HepG2 (cell line): ENCODE data around the gene CUTC. TPM values are rescaled to one million over a fixed set of nuclear protein-coding genes. Genes with fewer than 3 reads are reported as not detected.

Experiments used
- ATF7 ChIP-seq, 2 experiments: fragments of 450-650 bp in 1 of 2; sonication (generic) in 1 of 2; formaldehyde crosslinking in 1 of 2; IDR thresholded peaks; 2 replicates each; pipeline versions ENCODE4 v1.4.0 to v1.6.1; 2016 to 2020; ENCODE audit warnings: antibody characterized with exemption in 1 of 2, mild to moderate bottlenecking in 1 of 2, missing genetic modification reagents in 1 of 2
- ATF7-NPFF ChIP-seq: sonication (generic); formaldehyde crosslinking; IDR thresholded peaks from 2 replicates; pipeline ENCODE4 v1.8.1; 2023; ENCODE audit warnings: mild to moderate bottlenecking, low read depth, missing genetic modification reagents, moderate library complexity
- KDM5A ChIP-seq: fragments of 200-600 bp; sonication (generic); IDR thresholded peaks from 2 replicates; pipeline ENCODE4 v1.7.0; 2018; ENCODE audit warnings: antibody characterized with exemption, mild to moderate bottlenecking, low read length, borderline replicate concordance
- NFIC ChIP-seq: IDR thresholded peaks from 2 replicates; pipeline ENCODE4 v1.6.1; 2012; ENCODE audit warnings: mild to moderate bottlenecking, low read length, inconsistent platforms
- TSC22D2 ChIP-seq: sonication (generic); formaldehyde crosslinking; IDR thresholded peaks from 2 replicates; pipeline ENCODE4 v1.5.1; 2020; ENCODE audit warnings: missing genetic modification reagents, mild to moderate bottlenecking, borderline replicate concordance
- ZBTB3 ChIP-seq: sonication (generic); formaldehyde crosslinking; IDR thresholded peaks from 2 replicates; pipeline ENCODE4 v1.4.0; 2020; ENCODE audit warnings: low read depth, mild to moderate bottlenecking, moderate library complexity, missing genetic modification reagents, borderline replicate concordance
- ZFAT ChIP-seq: sonication (generic); formaldehyde crosslinking; conservative IDR thresholded peaks from 2 replicates; pipeline ENCODE4 v1.8.1; 2023; ENCODE audit warnings: missing genetic modification reagents, inconsistent platforms
- ZFP82 ChIP-seq: sonication (generic); formaldehyde crosslinking; IDR thresholded peaks from 2 replicates; pipeline ENCODE4 v1.5.1; 2020; ENCODE audit warnings: mild to moderate bottlenecking, missing genetic modification reagents, borderline replicate concordance
- ZNF224 ChIP-seq: sonication (generic); formaldehyde crosslinking; IDR thresholded peaks from 2 replicates; pipeline ENCODE4 v1.5.0; 2020; ENCODE audit warnings: mild to moderate bottlenecking, missing genetic modification reagents
- ZNF274 ChIP-seq: sonication (generic); formaldehyde crosslinking; IDR thresholded peaks from 2 replicates; pipeline ENCODE4 v1.5.1; 2020; ENCODE audit warnings: mild to moderate bottlenecking, missing genetic modification reagents
- ZNF382 ChIP-seq: sonication (generic); formaldehyde crosslinking; IDR thresholded peaks from 2 replicates; pipeline ENCODE4 v1.5.0; 2020; ENCODE audit warnings: missing genetic modification reagents, mild to moderate bottlenecking, borderline replicate concordance
- ZNF709 ChIP-seq: sonication (generic); formaldehyde crosslinking; IDR thresholded peaks from 2 replicates; pipeline ENCODE4 v1.5.0; 2020; ENCODE audit warnings: mild to moderate bottlenecking, missing genetic modification reagents
- ZNF737 ChIP-seq: sonication (generic); formaldehyde crosslinking; IDR thresholded peaks from 2 replicates; pipeline ENCODE4 v1.5.0; 2020; ENCODE audit warnings: missing genetic modification reagents, mild to moderate bottlenecking, borderline replicate concordance
- ZNF768 ChIP-seq: sonication (generic); formaldehyde crosslinking; IDR thresholded peaks from 2 replicates; pipeline ENCODE4 v1.4.0; 2020; ENCODE audit warnings: missing genetic modification reagents
- polyA plus RNA-seq, 8 experiments: library from polyadenylated mRNA; depleted of rRNA in 3 of 8; stranded (reverse) in 7 of 8; unstranded in 1 of 8; fragments of >200 nt; fragmentation: Illumina TruSeq in 4 of 8; extraction: Trizol in 4 of 8; gene quantifications; 2 replicates each; pipeline versions ENCODE4 v1.2.1 to v1.2.3, GENCODE V29; 2011 to 2016; ENCODE audit warnings: low read depth in 4 of 8, missing spikeins in 1 of 8, mixed read lengths in 1 of 8; ENCODE audit not compliant: insufficient read depth in 1 of 8
- total RNA-seq, 5 experiments: library from RNA; depleted of rRNA; stranded (reverse); fragments of >200 nt; fragmentation: Illumina TruSeq; extraction: Trizol; gene quantifications; 2 replicates each; pipeline ENCODE4 v1.2.3, GENCODE V29; 2016; ENCODE audit warnings: low read depth in 1 of 5
- TF ChIP-seq, protein P1 (sequence below): sonication (generic); formaldehyde crosslinking; IDR thresholded peaks from 2 replicates; pipeline ENCODE4 v1.8.1; 2023; ENCODE audit warnings: mild to moderate bottlenecking, moderate library complexity, missing genetic modification reagents
- TF ChIP-seq, protein P2 (sequence below): sonication (generic); formaldehyde crosslinking; IDR thresholded peaks from 2 replicates; pipeline ENCODE4 v1.5.0; 2020; ENCODE audit warnings: mild to moderate bottlenecking, missing genetic modification reagents, borderline replicate concordance
- TF ChIP-seq, protein P3 (sequence below): sonication (generic); formaldehyde crosslinking; IDR thresholded peaks from 2 replicates; pipeline ENCODE4 v1.8.1; 2023; ENCODE audit warnings: mild to moderate bottlenecking, missing genetic modification reagents
- TF ChIP-seq, protein P4 (sequence below): sonication (generic); formaldehyde crosslinking; IDR thresholded peaks from 2 replicates; pipeline ENCODE4 v1.5.0; 2020; ENCODE audit warnings: mild to moderate bottlenecking, missing genetic modification reagents, borderline replicate concordance

The CUTC gene
- total and polyA plus RNA-seq, 2 of the 13 experiments (the other 11 are each of a cell fraction or from before 2014, with no cell fraction given): 22.3 to 25.8 TPM

DNA sequence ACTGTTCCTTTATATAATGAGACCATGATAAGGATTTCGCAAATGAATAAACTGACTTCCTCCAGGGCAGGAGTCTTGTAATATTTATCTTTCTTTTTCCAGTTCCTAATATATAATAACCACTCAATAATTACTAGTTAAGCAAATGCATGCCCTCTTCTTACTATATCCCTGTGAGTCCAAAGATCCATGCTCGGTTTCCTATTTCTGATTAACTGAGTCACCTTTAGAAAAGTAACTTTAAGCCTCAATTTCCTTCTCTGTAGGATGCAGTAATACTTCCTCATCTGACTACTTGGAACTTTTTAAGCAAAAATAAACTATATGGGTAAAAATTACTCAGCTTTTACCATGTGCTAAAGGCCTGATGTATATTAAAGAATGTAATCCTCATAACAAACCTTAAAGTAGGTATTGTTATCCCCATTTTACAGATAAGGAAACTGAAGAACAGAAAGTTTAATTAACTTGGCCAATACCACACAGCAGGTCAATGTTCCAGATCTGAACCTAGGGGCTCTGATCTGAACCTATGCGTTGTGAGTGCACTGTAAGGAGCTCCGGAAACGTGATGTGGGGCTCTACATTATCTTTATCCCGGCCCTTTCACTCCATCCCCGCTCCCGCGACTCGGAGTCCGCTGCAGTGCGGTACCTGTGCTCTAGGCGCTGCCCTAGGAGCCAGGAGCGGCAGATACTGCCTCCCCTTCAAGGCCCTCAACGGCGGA is 565 bp upstream of the CUTC start (continued):
- TF ChIP-seq ZFP82 (CRISPR knock-in tag) (0 out of 2 replicates have a peak, but pooled peaks have one; percentile 4), KDM5A (peak; percentile 84; the same call in 1 of the 2 replicates), ZNF274 (CRISPR knock-in tag) (no peak), ATF7 (IDR thresholded peaks at IDR 0.05) (no peak), ATF7 (CRISPR knock-in tag; IDR thresholded peaks at IDR 0.05) (no peak), ZNF224 (no peak), ZNF709 (CRISPR knock-in tag) (no peak), NFIC (no peak), ZBTB3 (CRISPR knock-in tag) (no peak), ZNF768 (peak; percentile 80), ZNF382 (no peak), ZFAT (CRISPR knock-in tag) (no peak), ZNF737 (CRISPR knock-in tag) (no peak), TSC22D2 (no peak), ATF7-NPFF (CRISPR knock-in tag) (no peak)
- TF ChIP-seq, protein P1, sequence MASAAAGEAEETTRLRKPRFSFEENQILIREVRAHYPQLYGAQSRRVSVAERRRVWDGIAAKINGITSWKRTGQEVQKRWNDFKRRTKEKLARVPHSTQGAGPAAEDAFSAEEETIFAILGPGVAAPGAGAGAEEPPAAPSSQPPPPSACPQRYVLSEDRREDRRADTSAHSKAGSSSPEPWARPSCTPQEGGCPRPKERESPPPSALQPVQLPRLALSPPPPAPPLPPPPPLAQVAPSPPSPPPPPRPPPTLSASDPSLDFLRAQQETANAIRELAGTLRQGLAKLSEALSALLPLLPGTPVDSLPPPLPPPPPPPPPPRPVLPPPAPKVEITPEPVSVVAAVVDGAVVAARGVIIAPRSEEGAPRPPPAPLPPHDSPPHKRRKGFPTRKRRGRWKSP (CRISPR knock-in tag): no peak
- TF ChIP-seq, protein P2, sequence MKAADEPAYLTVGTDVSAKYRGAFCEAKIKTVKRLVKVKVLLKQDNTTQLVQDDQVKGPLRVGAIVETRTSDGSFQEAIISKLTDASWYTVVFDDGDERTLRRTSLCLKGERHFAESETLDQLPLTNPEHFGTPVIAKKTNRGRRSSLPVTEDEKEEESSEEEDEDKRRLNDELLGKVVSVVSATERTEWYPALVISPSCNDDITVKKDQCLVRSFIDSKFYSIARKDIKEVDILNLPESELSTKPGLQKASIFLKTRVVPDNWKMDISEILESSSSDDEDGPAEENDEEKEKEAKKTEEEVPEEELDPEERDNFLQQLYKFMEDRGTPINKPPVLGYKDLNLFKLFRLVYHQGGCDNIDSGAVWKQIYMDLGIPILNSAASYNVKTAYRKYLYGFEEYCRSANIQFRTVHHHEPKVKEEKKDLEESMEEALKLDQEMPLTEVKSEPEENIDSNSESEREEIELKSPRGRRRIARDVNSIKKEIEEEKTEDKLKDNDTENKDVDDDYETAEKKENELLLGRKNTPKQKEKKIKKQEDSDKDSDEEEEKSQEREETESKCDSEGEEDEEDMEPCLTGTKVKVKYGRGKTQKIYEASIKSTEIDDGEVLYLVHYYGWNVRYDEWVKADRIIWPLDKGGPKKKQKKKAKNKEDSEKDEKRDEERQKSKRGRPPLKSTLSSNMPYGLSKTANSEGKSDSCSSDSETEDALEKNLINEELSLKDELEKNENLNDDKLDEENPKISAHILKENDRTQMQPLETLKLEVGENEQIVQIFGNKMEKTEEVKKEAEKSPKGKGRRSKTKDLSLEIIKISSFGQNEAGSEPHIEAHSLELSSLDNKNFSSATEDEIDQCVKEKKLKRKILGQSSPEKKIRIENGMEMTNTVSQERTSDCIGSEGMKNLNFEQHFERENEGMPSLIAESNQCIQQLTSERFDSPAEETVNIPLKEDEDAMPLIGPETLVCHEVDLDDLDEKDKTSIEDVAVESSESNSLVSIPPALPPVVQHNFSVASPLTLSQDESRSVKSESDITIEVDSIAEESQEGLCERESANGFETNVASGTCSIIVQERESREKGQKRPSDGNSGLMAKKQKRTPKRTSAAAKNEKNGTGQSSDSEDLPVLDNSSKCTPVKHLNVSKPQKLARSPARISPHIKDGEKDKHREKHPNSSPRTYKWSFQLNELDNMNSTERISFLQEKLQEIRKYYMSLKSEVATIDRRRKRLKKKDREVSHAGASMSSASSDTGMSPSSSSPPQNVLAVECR (CRISPR knock-in tag): no peak
- TF ChIP-seq, protein P3, sequence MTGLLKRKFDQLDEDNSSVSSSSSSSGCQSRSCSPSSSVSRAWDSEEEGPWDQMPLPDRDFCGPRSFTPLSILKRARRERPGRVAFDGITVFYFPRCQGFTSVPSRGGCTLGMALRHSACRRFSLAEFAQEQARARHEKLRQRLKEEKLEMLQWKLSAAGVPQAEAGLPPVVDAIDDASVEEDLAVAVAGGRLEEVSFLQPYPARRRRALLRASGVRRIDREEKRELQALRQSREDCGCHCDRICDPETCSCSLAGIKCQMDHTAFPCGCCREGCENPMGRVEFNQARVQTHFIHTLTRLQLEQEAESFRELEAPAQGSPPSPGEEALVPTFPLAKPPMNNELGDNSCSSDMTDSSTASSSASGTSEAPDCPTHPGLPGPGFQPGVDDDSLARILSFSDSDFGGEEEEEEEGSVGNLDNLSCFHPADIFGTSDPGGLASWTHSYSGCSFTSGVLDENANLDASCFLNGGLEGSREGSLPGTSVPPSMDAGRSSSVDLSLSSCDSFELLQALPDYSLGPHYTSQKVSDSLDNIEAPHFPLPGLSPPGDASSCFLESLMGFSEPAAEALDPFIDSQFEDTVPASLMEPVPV (CRISPR knock-in tag): no peak; the same call in 1 of the 2 replicates
- TF ChIP-seq, protein P4, sequence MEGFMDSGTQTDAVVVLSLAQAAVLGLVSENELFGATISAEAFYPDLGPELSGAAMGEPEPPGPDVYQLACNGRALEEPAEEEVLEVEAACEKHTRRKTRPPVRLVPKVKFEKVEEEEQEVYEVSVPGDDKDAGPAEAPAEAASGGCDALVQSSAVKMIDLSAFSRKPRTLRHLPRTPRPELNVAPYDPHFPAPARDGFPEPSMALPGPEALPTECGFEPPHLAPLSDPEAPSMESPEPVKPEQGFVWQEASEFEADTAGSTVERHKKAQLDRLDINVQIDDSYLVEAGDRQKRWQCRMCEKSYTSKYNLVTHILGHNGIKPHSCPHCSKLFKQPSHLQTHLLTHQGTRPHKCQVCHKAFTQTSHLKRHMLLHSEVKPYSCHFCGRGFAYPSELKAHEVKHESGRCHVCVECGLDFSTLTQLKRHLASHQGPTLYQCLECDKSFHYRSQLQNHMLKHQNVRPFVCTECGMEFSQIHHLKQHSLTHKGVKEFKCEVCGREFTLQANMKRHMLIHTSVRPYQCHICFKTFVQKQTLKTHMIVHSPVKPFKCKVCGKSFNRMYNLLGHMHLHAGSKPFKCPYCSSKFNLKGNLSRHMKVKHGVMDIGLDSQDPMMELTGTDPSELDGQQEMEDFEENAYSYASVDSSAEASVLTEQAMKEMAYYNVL (CRISPR knock-in tag): 0 out of 2 replicates have a peak, but pooled peaks have one; percentile 14
